ENCODE data around the gene SYAP1.

SYAP1 gene

DNA sequence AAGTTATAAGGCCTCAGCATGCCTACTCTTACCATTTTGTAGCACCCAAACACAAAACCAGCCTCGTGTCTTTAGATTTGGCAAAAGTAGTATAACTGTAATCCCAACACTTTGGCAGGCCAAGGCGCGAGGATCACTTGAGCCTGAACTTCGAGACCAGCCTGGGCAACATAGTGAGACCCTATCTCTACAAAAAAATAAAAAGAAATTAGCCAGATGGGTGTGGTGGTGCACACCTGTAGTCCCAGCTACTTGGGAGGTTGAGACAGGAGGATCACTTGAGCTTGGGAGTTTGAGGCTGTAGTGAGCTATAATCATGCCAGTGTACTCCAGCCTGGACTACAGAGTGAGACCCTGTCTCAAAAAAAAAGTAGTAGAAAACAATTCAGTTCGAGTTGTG, 17.6 kb downstream of the SYAP1 start:
- TF ChIP-seq, protein P1, sequence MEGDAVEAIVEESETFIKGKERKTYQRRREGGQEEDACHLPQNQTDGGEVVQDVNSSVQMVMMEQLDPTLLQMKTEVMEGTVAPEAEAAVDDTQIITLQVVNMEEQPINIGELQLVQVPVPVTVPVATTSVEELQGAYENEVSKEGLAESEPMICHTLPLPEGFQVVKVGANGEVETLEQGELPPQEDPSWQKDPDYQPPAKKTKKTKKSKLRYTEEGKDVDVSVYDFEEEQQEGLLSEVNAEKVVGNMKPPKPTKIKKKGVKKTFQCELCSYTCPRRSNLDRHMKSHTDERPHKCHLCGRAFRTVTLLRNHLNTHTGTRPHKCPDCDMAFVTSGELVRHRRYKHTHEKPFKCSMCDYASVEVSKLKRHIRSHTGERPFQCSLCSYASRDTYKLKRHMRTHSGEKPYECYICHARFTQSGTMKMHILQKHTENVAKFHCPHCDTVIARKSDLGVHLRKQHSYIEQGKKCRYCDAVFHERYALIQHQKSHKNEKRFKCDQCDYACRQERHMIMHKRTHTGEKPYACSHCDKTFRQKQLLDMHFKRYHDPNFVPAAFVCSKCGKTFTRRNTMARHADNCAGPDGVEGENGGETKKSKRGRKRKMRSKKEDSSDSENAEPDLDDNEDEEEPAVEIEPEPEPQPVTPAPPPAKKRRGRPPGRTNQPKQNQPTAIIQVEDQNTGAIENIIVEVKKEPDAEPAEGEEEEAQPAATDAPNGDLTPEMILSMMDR (IDR thresholded peaks at IDR 0.05; ENCODE audit: insufficient read depth, low read length, missing control alignments), result no peak

DNA sequence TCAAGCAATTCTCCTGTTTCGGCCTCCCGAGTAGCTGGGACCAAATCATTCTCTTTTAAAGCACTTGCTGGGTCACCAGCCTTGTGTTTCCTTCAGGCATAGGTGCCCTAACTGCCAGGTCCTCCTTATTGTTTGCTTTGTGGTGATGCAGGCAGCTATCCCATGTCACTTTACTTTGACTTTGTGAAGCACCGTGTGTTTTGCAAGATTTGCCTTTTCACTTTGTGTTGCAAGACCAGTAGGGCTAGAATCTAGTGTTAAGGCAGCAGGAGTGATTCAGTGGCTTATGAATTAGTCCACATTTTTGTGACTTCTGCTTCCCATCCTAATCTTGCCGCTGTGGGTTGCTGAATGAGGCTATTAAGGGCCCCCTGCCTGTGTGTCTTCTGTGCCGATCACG, 20.2 kb downstream of the SYAP1 start:
- ChIA-PET POLR2A (no interaction called here), CTCF (interaction anchor here (0.7 kb wide), 1 partner anchor 29 kb away, joined by 3 read pairs; no protein-coding TSS in a partner anchor)
- TF ChIP-seq, protein P1 (IDR thresholded peaks at IDR 0.05; ENCODE audit: insufficient read depth, low read length, missing control alignments), result no peak
- H3K4me3 ChIP-seq (ENCODE audit: low read depth, low read length), result no peak overlapping the region
- no peak for DNase-seq (ENCODE audit: low read depth, low spot score)

More for the DNA sequence above, 17.6 kb downstream of the SYAP1 start:
- no peak for DNase-seq (ENCODE audit: low read depth, low spot score)
- H3K4me3 ChIP-seq (ENCODE audit: low read depth, low read length), result no peak overlapping the region
- CTCF ChIA-PET, result no interaction called here
- POLR2A ChIA-PET, result no interaction called here

DNA sequence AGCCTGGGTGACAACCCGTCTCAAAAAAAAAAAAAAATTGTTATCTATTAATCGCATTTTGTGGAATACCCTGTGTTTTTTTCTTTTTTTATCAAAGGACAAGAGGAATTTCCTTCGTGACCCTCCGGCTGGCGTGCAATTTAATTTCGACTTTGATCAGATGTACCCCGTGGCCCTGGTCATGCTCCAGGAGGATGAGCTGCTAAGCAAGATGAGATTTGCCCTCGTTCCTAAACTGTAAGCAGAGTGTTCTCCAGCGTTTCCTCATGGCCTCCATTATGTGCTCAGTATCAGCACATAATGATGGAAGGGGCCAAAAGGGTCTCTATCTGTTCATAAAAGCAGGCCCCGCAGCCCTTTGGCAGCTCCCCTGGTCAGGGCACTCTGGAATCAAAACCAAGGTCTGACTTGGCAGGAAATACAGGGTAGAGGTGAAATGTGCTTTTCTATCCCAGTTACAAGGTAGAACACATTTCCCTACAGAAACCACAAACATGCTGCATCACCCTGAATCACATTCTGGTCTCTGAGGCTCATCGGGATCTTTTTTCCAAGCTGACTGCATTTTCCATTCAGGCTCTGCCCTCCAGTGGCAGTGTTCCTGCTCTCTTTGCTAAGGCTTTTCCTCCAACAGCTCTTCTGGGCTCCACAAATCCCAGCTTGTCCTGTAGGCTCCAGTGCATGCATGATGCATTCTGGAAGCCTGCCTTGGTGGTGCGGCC, 24.4 kb downstream of the SYAP1 start:
- TF ChIP-seq, protein P1 (IDR thresholded peaks at IDR 0.05; ENCODE audit: insufficient read depth, low read length, missing control alignments), result peak; percentile 44
- ChIA-PET POLR2A (interaction anchor here (1.4 kb wide), 1 partner anchor 25 kb away, joined by 3 read pairs; the partner anchor contains the start of gene SYAP1), CTCF (interaction anchor here (0.8 to 1.2 kb wide), 3 partner anchors 11 to 21 kb away, joined by 3 to 4 read pairs (median 3); no protein-coding TSS in a partner anchor)
- DNase-seq (ENCODE audit: low read depth, low spot score), result peak; percentile 38
- H3K4me3 ChIP-seq (ENCODE audit: low read depth, low read length), result no peak overlapping the region

DNA sequence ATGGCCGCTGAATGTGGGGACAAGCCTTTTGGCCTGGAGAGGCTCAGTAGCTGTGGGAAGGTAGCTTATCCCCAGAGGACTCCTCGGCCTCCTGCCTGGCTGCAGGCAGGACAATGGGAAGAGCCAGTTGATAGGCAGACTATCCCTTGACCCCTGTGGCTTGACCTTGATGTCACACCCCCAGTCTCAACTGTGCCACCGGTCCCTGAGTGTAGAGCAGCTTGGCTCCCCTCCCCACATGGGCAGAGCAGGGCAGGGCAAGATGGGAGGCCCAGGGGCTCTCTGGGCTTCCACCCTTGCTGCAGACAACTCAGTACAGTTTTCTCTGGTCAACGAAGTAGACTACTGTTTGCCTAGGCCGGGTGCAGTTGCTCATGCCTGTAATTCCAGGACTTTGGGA, 25.7 kb downstream of the SYAP1 start:
- CTCF ChIA-PET, result no interaction called here
- DNase-seq (ENCODE audit: low read depth, low spot score), result no peak
- TF ChIP-seq, protein P1 (IDR thresholded peaks at IDR 0.05; ENCODE audit: insufficient read depth, low read length, missing control alignments), result no peak
- no peak overlapping the region for H3K4me3 ChIP-seq (ENCODE audit: low read depth, low read length)
- POLR2A ChIA-PET, result interaction anchor here (0.7 kb wide), 2 partner anchors 25 to 26 kb away, joined by 3 read pairs; partner anchors contain the start of gene SYAP1

DNA sequence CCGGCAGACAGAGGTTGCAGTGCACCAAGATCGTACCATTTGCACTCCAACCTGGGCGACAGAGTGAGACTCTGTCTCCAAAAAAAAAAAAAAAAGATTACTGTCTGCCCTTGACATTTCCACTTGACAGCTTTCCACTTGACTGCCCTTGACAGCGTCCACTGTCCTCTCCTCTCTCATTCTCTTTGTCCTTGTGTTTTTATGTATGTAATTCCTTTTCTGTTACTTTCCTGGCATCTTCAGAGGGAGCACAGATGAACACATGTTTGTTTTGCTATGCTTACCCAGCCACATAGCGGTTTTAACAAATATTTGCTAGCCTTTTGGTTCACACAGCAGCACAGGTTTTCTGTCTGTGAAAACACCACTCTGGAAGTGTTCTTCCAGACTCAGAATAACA, 26.2 kb downstream of the SYAP1 start:
- DNase-seq (ENCODE audit: low read depth, low spot score), result no peak
- no peak overlapping the region for H3K4me3 ChIP-seq (ENCODE audit: low read depth, low read length)
- ChIA-PET POLR2A (interaction anchor here (0.7 kb wide), 2 partner anchors 26 kb away, joined by 3 read pairs; partner anchors contain the start of gene SYAP1), CTCF (no interaction called here)
- TF ChIP-seq, protein P1 (IDR thresholded peaks at IDR 0.05; ENCODE audit: insufficient read depth, low read length, missing control alignments), result no peak

DNA sequence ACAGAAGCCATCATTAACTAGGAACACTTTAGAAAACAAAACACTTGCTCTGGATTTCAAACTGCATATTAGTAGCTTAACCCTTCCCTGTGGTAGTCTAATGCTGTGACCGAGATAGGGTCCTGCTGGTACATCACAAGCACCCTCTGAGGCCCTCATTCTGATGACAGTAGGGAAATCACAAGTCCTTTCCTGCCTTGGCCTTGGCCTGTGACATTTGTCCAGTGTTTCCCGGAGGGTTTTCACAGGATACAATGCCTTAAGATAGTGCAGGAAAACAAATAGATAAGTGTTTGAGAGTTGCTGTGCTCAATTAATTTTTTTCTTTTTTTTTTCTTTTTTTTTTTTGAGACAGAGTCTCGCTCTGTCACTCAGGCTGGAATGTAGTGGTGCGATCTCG, 29.0 kb downstream of the SYAP1 start:
- POLR2A ChIA-PET, result no interaction called here
- H3K4me3 ChIP-seq (ENCODE audit: low read depth, low read length), result no peak overlapping the region
- CTCF ChIA-PET, result no interaction called here
- no peak for DNase-seq (ENCODE audit: low read depth, low spot score)
- TF ChIP-seq, protein P1 (IDR thresholded peaks at IDR 0.05; ENCODE audit: insufficient read depth, low read length, missing control alignments), result no peak

Data from AG04449 (cell line).